ENCODE measurements around the gene CYP26C1.

CYP26C1 gene

DNA sequence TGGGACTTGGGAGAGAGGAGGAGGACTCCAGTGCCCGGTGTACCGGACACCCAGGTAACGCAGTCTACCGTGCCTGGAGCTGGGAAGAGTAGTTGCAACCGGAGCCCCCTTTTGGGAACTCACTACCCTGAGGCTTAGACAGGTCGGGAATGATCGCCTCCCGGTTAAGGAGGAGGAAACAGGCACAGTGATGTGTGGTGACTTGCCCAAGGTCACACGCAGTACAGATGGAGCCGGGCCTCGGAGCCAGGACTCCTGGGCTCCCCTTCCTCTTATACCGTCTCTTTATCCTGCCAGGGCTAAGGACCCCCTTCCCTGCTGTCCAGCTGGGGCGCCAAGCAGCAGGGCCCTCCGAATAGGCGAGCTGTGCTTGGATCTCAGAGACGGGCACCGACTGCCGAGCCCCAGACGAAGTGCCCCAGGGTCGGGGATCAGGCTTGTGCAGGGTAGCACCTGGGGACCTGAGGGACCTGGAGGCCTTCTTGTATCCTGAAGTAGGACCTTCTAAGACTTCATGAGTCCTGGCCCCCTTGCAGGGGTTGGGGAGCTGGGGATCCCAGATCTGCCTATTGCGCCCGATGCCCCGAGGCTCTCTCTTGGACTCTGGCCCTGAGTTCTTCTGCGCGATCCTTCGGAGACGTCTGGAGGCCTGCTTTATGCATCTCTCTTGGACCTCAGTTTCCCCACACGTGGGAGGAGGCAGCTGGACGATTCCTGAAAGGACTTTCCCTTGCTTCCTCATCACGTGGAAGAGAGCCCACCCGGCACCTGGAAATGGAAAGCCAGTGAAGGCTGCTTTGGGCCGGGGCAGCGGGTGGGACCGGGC lies 12.3 kb downstream of the CYP26C1 start (continued):
- TF ChIP-seq, protein P1, sequence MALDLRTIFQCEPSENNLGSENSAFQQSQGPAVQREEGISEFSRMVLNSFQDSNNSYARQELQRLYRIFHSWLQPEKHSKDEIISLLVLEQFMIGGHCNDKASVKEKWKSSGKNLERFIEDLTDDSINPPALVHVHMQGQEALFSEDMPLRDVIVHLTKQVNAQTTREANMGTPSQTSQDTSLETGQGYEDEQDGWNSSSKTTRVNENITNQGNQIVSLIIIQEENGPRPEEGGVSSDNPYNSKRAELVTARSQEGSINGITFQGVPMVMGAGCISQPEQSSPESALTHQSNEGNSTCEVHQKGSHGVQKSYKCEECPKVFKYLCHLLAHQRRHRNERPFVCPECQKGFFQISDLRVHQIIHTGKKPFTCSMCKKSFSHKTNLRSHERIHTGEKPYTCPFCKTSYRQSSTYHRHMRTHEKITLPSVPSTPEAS (tag by site-specific recombination; IDR thresholded peaks at IDR 0.05) = no peak
- TF ChIP-seq RBAK (tag by site-specific recombination; IDR thresholded peaks at IDR 0.05) = no peak

DNA sequence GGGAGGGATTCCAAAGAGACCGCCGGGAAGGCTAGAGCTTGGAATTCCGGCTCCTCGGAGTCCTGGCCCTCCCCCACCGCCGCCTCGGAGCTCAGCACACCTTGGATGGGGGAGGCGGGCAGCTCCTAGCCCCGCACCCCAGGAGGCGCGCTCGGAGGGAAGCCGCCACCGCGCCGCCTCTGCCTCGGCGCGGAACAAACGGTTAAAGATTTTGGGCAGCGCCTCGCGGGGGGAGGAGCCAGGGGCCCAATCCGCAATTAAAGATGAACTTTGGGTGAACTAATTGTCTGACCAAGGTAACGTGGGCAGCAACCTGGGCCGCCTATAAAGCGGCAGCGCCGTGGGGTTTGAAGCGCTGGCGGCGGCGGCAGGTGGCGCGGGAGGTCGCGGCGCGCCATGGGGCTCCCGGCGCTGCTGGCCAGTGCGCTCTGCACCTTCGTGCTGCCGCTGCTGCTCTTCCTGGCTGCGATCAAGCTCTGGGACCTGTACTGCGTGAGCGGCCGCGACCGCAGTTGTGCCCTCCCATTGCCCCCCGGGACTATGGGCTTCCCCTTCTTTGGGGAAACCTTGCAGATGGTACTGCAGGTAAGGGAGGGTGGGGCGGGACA lies 13.0 kb downstream of the CYP26C1 start, which contains the start of gene CYP26A1:
Gene CYP26A1, plus strand, starts transcription at position 355 of the 608 bp plus-strand sequence. Its CDS starts 42 bp downstream, at position 397.
- Histone ChIP-seq H3K9me3 (ENCODE audit: control insufficient read depth, insufficient read depth, low read depth, low read length) (no peaks in the 10 kb centered on the region), H3K36me3 (ENCODE audit: control insufficient read depth in 2 of 2, insufficient read depth in 1 of 2, low read length in 2 of 2) (no peaks in the 10 kb centered on the region), H3K27ac (ENCODE audit: extremely low read depth, low read depth, low read length) (no peak within 1 kb of the TSS; the same call in 1 of the 2 replicates), H3K4me3 (ENCODE audit: low read depth, low read length) (peak within 1 kb of the TSS; percentile 52), H3K4me1 (ENCODE audit: control insufficient read depth, insufficient read depth, low read length) (no peaks in the 10 kb centered on the region; the same call in none of the 2 replicates)
- ChIA-PET CTCF (interaction anchor here (1.0 to 3.0 kb wide), 4 partner anchors 67 to 481 kb away, joined by 3 to 10 read pairs (median 4); no protein-coding TSS in a partner anchor), POLR2A (no interaction called here)
- TF ChIP-seq ZSCAN5A (tag by site-specific recombination; IDR thresholded peaks at IDR 0.05) = no peak
- TF ChIP-seq ZNF423 (tag by site-specific recombination; IDR thresholded peaks at IDR 0.05) = 0 out of 2 replicates have a peak, but pooled peaks have one; percentile 9
- TF ChIP-seq ZBTB17 (tag by site-specific recombination; IDR thresholded peaks at IDR 0.05) = peak; percentile 20; the same call in 1 of the 2 replicates
- peak; percentile 67; the same call in 1 of the 2 replicates for TF ChIP-seq EGR2 (tag by site-specific recombination; IDR thresholded peaks at IDR 0.05; ENCODE audit: low read depth)
- peak; percentile 27; the same call in 1 of the 2 replicates for TF ChIP-seq ZBTB8A (tag by site-specific recombination; IDR thresholded peaks at IDR 0.05)
- TF ChIP-seq ZNF670 (tag by site-specific recombination; IDR thresholded peaks at IDR 0.05; ENCODE audit: low read depth) = no peak
- TF ChIP-seq ZNF175 (tag by site-specific recombination; IDR thresholded peaks at IDR 0.05) = no peak
- TF ChIP-seq PRDM10 (tag by site-specific recombination; IDR thresholded peaks at IDR 0.05) = peak; percentile 32; the same call in 1 of the 2 replicates
- TF ChIP-seq ZNF341 (tag by site-specific recombination; IDR thresholded peaks at IDR 0.05; ENCODE audit: low read depth) = peak; percentile 37
- peak; percentile 36; the same call in 1 of the 2 replicates for TF ChIP-seq SP3 (tag by site-specific recombination; IDR thresholded peaks at IDR 0.05)
- 0 out of 2 replicates have a peak, but pooled peaks have one; percentile 17 for TF ChIP-seq ZBTB10 (tag by site-specific recombination; IDR thresholded peaks at IDR 0.05)
- TF ChIP-seq, protein P2, sequence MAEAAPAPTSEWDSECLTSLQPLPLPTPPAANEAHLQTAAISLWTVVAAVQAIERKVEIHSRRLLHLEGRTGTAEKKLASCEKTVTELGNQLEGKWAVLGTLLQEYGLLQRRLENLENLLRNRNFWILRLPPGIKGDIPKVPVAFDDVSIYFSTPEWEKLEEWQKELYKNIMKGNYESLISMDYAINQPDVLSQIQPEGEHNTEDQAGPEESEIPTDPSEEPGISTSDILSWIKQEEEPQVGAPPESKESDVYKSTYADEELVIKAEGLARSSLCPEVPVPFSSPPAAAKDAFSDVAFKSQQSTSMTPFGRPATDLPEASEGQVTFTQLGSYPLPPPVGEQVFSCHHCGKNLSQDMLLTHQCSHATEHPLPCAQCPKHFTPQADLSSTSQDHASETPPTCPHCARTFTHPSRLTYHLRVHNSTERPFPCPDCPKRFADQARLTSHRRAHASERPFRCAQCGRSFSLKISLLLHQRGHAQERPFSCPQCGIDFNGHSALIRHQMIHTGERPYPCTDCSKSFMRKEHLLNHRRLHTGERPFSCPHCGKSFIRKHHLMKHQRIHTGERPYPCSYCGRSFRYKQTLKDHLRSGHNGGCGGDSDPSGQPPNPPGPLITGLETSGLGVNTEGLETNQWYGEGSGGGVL (tag by site-specific recombination; IDR thresholded peaks at IDR 0.05) = peak; percentile 28; the same call in 1 of the 2 replicates
- 0 out of 2 replicates have a peak, but pooled peaks have one; percentile 54 for TF ChIP-seq ZNF610 (tag by site-specific recombination; IDR thresholded peaks at IDR 0.05; ENCODE audit: borderline replicate concordance)
- TF ChIP-seq HOXD13 (CRISPR knock-in tag; IDR thresholded peaks at IDR 0.05; ENCODE audit: borderline replicate concordance) = no peak
- no peak for TF ChIP-seq ZNF184 (tag by site-specific recombination; IDR thresholded peaks at IDR 0.05)
- TF ChIP-seq ZIC2 (tag by site-specific recombination; IDR thresholded peaks at IDR 0.05) = peak; percentile 69
- TF ChIP-seq ZEB2 (tag by site-specific recombination; IDR thresholded peaks at IDR 0.05) = peak; percentile 67
- no peak for TF ChIP-seq GLI2 (tag by site-specific recombination; IDR thresholded peaks at IDR 0.05; ENCODE audit: borderline replicate concordance, low read depth)
- TF ChIP-seq BCL11B (tag by site-specific recombination; IDR thresholded peaks at IDR 0.05; ENCODE audit: low read depth) = no peak
